M059J (cell line): ENCODE measurements around the gene RBM20. TPM values are rescaled to one million over a fixed set of nuclear protein-coding genes. Genes with fewer than 3 reads are reported as not detected.
"Not testable (repeated sequence)": the region's sequence is repeated elsewhere in the genome, so short reads cannot be mapped to it uniquely, and the experiment has no call there.

Source experiments
- DNase-seq: peaks from one replicate; pipeline ENCODE4 v3.0.0-alpha.2; 2012; ENCODE audit warnings: low read depth
- total RNA-seq: library from RNA; depleted of rRNA; stranded (reverse); fragments of >200 nt; shearing (Covaris generic); gene quantifications from 2 replicates; pipeline ENCODE4 v1.2.3, GENCODE V29; 2014

Gene RBM20
- total RNA-seq, 1 experiment from 2014 or later: 1.8 TPM

DNA sequence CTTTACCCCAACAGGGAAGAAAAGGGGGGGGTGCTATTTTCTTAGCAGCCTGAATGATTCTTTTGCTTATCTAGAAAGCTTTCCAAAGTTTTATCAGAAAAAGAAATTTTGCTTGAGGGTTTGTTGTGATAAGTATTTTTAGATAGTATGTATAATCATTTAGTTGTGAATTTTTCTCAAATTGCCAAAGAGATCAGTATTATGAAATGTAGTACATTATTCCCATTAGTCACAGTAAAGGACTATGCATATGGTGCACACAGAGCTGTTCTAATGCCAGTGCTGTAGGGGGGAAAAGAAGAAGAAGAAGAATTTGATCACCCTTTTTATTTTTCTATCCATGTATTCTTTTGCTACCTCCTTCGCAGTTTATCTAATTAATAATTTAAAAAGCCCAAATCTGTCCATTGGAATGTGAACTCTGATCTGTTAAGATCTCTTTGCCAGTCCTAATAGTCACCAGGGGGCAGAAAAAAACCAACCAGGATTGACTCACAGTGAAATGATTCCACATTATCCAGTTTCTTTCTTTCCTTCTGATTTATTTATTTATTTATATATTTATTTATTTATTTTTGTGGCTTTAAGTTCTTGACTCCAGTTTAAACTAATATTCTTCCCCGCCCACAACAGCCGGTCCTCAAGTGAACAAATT, 4.7 kb downstream of the RBM20 start:
- peak; percentile 55 for DNase-seq

DNA sequence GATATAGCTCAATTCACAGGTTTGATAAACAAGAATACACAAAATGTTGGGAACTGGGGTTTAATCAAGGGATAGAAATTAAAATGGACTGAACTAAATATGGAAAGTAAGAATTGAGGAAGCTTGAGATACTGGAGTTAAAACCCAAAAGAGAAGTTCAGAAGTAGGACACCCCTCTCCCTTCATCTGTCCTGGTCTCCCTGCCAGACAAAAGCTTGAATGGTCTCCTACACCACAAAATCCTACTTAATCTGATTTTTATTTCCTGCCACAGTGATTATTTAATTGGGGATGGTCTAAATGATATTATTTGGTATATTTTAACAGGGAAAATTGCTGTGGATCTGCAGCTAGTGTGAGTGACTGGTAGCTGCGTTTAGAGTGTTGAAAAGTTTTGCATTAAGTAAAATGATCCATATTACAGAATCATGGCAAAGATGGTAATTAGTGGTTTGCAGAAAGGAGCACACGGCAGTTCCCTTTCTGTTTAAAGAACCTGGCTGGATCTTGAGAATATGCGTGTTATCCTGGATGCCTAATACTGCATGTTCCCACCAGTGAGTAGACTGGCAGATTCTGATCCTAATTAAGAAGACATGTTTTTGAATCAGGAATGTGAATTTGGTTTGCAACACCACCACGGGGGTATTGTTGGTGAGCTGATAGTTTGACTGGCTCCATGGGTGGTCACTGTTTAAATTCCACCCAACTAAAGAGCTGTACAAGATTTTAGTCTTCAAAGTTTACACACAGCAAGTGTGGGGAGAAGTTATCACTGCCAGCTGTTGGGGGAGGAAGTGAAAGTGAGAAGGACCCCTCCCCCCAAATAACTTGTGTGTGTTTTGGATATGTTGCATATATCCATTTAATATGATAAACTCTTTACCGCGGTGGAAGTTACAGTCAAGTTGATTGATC, 5.5 kb downstream of the RBM20 start:
- no peak for DNase-seq

- no peak for DNase-seq
Measured at GRCh38 chr10:110650265-110650668, 6.1 kb downstream of the RBM20 start.

- DNase-seq: peak; percentile 97
Measured at GRCh38 chr10:110651044-110651958, 7.2 kb downstream of the RBM20 start.

DNA sequence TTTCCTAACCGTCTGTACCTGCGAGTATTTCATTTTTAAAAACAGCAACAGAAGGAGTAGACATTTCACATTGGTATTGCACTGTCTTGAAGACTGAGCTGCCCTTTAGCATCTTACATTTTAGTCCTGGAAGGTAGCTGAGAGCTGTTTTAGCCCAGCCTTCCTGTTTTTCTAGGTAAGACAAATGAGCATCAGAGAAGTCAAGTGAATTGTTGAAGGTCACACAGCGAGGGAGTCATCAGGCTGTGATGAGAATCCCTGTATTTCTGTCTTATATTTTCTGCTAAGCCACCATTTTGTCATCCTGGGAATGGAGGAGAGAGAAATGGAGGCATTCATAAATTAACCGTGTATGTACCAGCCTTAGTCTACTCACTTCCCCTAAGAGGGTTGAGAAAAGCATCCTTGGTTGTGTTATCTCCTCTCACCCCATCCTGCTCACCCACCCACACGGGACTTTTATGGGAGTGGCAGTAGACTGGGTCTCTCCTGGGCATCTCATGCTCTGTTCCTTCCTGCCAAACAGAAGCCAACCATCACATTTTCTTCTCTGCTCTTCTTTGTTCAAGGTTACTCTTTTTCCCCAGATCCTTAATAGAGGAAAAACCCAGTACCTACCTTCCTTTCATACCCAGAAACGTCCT, 8.5 kb downstream of the RBM20 start:
- DNase-seq: no peak

DNA sequence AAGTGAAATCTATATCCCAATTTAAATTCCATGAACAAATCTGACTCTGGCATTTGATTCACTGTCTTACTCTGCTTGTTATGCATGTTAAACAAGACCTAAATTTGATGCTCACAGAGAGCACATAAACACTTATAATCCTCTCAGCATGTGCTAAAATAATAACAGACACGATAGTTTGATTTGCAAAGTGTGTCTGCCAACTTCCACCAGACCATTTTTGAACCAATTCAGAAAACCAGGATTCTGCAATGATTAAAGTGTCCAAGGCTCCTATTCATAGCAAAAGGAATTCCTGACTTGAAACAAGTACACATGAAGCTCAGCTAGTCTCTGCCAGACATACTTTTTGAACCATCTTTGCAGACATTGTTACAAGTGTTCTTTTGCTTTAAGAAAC, 11.2 kb downstream of the RBM20 start:
- no peak for DNase-seq

- DNase-seq: no peak
Measured at GRCh38 chr10:110656612-110657011, 12.5 kb downstream of the RBM20 start.

- no peak for DNase-seq
Measured at GRCh38 chr10:110657973-110658691, 14.0 kb downstream of the RBM20 start.

DNA sequence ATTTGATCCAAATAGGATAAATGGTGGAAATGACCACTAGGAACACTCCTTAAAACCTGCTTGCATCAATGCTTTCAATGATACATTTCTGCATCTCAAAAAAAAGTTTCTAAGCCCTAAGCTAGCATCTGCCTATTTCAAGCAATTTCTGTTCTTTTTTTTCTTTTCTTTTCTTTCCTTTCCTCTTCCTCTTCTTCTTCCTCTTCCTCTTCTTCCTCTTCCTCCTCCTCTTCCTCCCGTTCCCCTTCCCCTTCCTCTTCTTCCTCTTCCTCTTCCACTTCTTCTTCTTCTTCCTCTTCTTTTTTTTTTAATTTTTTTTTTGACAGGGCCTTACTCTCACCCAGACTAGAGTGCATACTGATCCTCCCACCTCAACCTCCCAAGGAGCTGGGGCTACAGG, 15.4 kb downstream of the RBM20 start:
- DNase-seq: no peak

DNA sequence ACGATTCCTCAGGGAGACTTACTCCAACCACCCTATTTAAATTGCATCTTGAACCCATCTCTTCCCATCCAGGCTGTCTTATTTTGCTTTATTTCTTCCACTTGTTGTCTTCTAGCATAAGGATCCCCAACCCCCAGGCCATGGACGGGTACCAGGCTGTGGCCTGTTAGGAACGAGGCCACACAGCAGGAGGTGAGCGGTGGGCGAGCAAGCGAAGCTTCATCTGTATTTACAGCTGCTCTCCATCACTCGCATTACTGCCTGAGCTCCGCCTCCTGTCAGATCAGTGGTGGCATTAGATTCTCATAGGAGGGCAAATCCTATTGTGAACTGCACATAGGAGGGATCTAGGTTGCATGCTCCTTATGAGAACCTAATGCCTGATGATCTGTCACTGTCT, 16.2 kb downstream of the RBM20 start:
- not testable (repeated sequence) for DNase-seq

DNA sequence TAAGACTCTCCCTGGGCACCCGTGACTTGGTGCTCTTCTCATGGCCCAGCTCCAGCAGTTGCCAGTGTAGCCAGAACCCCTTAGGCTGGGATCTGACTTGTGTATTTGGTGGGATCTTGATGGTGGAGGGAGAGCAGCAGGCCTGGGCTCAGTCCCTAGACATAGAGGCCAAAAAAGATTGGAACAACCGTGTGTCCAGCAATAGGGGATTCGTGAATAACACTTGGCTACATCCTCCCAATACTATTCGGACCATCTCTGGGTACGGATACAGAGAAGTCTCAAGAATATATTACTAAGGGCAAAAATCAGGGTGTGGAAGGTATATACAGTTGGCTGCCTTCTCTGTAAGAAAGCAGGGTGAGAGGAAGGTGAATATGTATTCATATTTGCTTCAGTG, 17.2 kb downstream of the RBM20 start:
- no peak for DNase-seq

GRCh38 chr10:110664483-110665420, 20.6 kb downstream of the RBM20 start:
- DNase-seq: peak; percentile 91

DNA sequence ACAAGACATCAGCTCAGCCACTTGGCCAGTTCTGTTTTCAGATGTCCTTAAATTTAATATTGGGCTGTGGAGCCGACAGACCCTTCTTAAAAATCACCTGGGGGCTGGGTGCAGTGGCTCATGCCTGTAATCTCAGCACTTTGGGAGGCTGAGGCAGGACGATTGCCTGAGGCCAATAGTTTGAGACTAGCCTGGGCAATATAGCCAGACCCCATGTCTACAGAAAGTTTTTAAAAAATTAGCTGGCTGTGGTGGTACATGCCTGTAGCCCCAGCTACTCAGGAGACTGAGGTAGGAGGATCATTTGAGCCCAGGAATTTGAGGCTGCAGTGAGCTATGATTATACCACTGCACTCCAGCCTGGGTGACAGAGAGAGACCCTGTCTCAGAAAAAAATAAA, 22.1 kb downstream of the RBM20 start:
- DNase-seq: not testable (repeated sequence)

GRCh38 chr10:110666673-110667072, 22.5 kb downstream of the RBM20 start:
- DNase-seq: no peak

GRCh38 chr10:110667620-110668343, 23.6 kb downstream of the RBM20 start:
- DNase-seq: no peak

DNA sequence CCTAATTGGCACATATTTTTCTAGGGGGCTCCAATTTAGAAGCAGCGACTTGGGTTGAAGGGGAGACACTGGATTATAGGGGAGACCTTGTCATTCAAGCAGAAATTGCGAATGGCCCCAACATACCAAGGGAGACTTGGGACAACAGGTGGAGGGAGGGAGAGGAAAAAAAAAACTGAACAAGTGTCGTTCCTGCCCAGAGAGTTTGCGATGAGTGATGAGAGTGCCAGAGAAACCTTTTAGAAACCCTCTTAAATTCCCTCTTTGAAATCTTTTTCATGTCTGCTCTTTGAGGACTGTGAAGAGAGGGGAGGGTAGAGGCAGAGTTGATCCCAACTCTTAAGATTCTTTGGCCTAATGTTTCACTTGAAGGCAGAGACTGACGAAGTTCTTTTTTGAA, 24.3 kb downstream of the RBM20 start:
- no peak for DNase-seq

- no peak for DNase-seq
Measured at GRCh38 chr10:110670335-110670734, 26.2 kb downstream of the RBM20 start.

- DNase-seq: peak; percentile 77
Measured at GRCh38 chr10:110671788-110672579, 27.8 kb downstream of the RBM20 start.
